NCI-H748 treated with DMSO at 0.1 percent for 48 hours (cell line): ENCODE measurements around the gene NPPA.

Experiments used
- DNase-seq: peaks from one replicate; lab custom pipeline; 2025; lab: John Stamatoyannopoulos, UW

The NPPA gene

GRCh38 chr1:11842154-11843041 is 5.2 kb downstream of the NPPA start:
- DNase-seq = no peak

DNA sequence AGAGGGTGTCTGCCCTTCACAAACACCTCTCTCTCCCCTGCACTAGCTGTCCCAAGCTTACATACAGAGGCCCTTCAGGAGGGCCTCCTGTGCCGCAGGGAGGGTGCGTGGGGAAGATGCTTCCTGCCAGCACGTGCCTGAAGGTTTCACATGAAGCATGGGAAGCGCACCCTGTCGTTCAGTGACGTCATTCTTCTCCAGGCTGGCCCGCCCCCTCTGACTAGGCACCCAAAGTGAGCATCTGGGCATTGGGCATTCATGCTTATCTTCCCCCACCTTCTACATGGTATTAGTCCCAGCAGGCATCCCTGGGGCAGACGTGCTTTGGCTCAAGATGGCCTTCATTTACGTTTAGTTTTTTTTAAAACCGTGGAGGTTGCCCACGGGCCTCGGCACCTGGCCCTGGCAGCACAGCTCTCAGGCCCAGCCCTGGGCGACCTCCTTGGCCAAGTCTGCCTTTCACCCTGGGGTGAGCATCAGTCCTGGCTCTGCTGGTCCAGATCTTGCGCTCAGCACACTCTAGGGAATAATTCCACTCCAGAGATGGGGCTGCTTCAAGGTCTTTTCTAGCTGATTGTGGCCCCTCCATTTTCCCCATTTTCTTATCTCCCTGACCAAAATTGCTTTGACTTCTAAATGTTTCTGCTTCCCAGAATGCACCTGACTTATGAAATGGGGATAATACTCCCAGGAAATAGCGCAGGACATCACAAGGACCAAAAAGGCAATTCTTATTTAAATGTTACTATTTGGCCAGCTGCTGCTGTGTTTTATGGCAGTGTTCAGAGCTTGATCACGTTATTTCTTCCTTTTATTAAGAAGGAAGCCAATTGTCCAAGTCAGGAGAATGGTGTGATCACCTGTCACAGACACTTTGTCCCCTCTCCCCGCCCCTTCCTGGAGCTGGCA is 6.1 kb downstream of the NPPA start:
- no peak for DNase-seq

DNA sequence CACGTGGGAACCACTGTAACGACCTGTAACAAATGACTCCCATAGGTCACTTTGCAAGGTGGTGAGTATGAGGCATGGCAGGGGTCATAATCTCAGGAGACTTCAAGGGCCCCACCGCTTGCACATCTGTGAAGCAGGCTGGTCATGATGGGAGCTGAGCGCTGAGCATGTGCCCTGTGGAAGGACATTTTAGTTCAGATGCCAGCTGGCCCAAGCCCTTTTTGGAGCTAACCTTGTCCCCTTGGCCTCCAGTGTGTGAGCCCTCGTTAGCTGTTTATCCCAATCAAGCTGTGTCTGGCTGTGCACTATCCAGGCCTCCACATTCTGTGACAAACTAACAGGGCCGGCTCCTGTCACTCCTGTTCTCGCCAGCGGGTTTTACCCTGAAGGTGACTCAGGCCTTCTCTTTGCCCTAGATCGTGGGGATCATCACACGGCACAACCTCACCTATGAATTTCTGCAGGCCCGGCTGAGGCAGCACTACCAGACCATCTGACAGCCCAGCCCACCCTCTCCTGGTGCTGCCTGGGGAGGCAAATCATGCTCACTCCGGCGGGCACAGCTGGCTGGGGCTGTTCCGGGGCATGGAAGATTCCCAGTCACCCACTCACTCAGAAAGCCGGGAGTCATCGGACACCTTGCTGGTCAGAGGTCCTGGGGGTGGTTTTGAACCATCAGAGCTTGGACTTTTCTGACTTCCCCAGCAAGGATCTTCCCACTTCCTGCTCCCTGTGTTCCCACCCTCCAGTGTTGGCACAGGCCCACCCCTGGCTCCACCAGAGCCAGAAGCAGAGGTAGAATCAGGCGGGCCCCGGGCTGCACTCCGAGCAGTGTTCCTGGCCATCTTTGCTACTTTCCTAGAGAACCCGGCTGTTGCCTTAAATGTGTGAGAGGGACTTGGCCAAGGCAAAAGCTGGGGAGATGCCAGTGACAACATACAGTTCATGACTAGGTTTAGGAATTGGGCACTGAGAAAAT is 7.6 kb downstream of the NPPA start:
- DNase-seq = no peak

DNA sequence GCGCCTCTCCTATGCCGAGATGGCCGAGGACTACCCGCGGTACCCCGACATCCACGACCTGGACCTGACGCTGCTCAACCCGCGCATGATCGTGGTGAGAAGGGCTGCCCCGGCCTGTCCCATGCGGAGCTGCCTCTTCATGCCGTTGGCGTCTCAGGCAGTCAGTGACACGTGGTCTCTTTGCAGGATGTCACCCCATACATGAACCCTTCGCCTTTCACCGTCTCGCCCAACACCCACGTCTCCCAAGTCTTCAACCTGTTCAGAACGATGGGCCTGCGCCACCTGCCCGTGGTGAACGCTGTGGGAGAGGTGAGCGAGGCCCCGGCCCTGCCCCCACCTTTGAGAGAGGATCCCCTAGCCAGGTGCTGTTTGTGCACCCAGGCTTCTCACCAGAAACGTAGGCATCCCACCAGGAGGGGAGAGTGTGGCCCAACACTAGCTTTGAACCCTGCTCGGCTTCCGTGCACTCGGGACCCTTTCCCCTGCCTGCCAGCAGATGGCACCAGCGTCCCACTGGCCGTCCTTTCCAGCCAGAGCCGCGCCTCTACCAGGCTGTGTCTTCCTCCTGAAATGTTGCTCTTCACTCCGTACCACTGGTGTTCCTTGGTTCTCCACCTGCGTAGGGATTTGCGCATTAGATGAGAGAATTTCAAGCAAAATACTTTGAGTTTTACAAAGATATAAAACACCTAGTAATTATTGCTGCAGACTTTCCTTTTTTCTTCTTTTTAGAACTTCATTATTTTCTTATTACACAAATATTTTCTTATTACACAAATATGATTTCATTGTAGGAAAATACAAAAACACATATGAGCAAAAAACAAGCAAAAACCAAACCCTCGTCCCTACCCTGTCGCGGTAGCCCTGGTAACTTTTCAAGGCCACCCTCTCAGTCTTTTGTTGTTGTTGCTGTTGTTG is 9.0 kb downstream of the NPPA start:
- DNase-seq = no peak

GRCh38 chr1:11837767-11838348 is 9.7 kb downstream of the NPPA start:
- DNase-seq = no peak

DNA sequence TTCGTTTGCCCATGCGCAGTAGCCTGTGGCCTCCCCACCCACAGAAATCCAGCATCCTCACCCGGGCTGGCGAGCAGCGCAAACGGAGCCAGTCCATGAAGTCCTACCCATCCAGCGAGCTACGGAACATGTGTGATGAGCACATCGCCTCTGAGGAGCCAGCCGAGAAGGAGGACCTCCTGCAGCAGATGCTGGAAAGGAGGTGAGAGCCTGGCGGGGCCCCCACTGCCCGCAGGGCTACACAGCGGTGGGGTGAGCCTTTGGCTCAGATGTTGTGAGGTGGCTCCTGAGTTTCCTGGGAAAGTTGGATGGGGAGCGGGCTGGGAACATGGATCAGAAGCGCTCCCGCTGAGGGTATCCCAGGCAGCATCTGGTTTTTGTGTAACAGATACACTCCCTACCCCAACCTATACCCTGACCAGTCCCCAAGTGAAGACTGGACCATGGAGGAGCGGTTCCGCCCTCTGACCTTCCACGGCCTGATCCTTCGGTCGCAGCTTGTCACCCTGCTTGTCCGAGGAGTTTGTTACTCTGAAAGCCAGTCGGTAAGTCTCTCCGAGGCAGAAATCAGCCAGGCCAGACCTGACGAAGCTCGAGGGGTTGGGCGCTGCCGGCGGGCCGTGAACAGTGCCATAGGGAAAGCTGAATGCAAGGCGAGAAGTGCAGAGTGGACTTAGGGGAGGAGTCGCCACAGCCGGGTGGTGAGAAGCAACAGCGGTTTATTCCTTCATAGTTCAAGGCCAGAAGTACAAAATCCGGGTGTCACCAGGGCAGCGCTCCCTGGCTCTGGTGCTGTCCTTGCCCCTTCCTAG is 10.4 kb downstream of the NPPA start:
- DNase-seq = no peak

- DNase-seq = no peak
Measured at GRCh38 chr1:11835441-11836225, 11.9 kb downstream of the NPPA start.

DNA sequence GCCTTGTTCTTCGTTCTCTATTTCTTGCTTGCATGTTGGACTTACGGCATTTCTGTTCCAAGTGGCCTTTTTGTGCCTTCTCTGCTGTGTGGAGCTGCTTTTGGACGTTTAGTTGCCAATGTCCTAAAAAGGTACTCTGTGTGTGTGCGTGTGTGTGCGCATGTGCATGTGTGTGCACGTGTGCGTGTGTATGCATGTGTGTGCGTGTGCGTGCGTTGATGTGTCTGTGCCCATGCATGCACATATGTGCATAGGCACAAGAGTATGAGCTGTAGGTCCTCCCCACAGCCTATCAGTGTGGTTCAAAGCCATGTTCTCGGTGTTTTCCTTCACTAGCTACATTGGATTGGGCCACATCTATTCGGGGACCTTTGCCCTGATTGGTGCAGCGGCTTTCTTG is 13.7 kb downstream of the NPPA start:
- DNase-seq = no peak

- DNase-seq = no peak
Measured at GRCh38 chr1:11833497-11833896, 14.1 kb downstream of the NPPA start.

GRCh38 chr1:11831945-11832725 is 15.4 kb downstream of the NPPA start:
- no peak for DNase-seq

DNA sequence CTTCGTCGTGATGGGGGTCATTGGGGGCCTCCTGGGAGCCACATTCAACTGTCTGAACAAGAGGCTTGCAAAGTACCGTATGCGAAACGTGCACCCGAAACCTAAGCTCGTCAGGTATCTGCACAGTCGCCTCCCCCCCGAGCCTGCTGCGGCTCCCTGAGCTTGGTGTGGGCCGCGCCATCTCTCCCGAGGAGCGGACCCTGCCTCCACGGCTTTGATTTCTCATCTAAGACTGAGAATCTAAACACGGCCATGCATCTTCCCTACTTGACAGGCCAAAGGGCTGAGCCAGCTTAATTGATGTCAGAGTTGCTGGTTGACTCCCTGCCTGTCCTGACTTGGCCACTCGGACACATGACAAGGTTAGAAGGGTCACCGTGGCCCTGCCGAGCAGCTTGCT is 19.1 kb downstream of the NPPA start:
- no peak for DNase-seq

DNA sequence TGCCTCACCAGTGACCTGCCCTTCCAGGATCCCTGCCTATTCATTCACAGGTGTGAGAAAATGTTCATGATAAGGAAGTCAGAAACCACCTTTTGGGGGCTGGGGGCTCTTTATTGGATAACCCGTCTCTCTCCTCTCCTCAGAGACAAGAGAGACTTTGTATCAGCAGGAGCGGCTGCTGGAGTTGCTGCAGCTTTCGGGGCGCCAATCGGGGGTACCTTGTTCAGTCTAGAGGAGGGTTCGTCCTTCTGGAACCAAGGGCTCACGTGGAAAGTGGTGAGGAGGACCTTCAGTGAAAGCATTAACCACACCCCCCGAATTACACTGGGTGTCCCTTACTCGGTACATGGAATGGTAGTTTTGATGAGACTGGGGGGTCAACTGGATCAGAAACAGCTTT is 20.6 kb downstream of the NPPA start:
- no peak for DNase-seq

GRCh38 chr1:11825131-11825530 is 22.5 kb downstream of the NPPA start:
- no peak for DNase-seq

GRCh38 chr1:11823366-11824137 is 24.0 kb downstream of the NPPA start:
- DNase-seq = no peak

GRCh38 chr1:11822091-11822490 is 25.5 kb downstream of the NPPA start:
- DNase-seq = no peak

GRCh38 chr1:11817192-11817591 is 30.4 kb downstream of the NPPA start:
- no peak for DNase-seq

DNA sequence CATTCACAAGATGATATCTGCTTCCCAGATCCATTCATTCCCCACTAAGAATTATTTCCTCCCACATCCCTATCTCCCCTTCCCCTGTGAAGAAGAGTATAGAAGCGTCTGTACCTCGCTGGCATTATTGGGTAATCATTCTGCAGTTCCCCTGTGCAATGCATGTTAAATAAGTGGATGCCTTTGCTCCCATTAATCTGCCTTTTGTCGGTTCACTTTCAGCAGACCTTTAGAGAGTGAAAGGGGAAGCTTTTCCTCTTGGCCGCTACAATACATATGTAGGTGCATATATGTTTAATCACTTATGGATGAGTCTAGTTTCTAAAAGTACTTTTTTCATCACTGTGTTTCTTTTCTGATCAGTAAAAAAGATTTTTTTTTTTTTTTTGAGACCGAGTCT is 34.6 kb downstream of the NPPA start:
- no peak for DNase-seq
